ENCODE results near the gene HNRNPA0. TPM values are rescaled to one million over a fixed set of nuclear protein-coding genes. Genes with fewer than 3 reads are reported as not detected.
A peak's percentile ranks its signal among the peaks of the same experiment; 100 is the strongest.

Gene HNRNPA0
- total RNA-seq, 3 donors from 2014 or later (not counting 1 experiment from before 2014, with no cell fraction given) = 31.5 to 35.9 (median 33.5) TPM

GRCh38 chr5:137737349-137738131, 16.6 kb downstream of the HNRNPA0 start:
- peak in 1 of 2 donors; percentile 72 for DNase-seq
- Mint-ChIP-seq H3K36me3 (no peaks in the 10 kb centered on the region), H3K4me3 (peak overlapping the region; percentile 35), H3K4me1 (peaks cover 0 to 6% of the 10 kb centered on the region in 2 donors), H3K27me3 (ENCODE audit: low read depth in 2 of 2) (no peaks in the 10 kb centered on the region), H3K27ac (no peak overlapping the region), H3K9me3 (no peaks in the 10 kb centered on the region)
- Histone ChIP-seq H3K27me3 (ENCODE audit: control insufficient read depth, insufficient read depth, low read length) (no peaks in the 10 kb centered on the region), H3K4me1 (ENCODE audit: control insufficient read depth, insufficient read depth, low read length) (peaks cover 31% of the 10 kb centered on the region), H3K9me3 (ENCODE audit: control insufficient read depth, insufficient read depth, low read length) (no peaks in the 10 kb centered on the region), H3K27ac (ENCODE audit: low read length) (peak overlapping the region; percentile 21), H3K4me3 (ENCODE audit: low read length) (no peak overlapping the region), H3K36me3 (ENCODE audit: control insufficient read depth, insufficient read depth, low read length) (no peaks in the 10 kb centered on the region)
- no peak for TF ChIP-seq CTCF (IDR thresholded peaks at IDR 0.05)
- WGBS (ENCODE audit: insufficient coverage) = 47% methylated on average over 3 of the region's 5 CpGs
- intact Hi-C loops (cut with micrococcal nuclease) = no loop called here
- ATAC-seq = peak in 1 of 3 donors; percentile 34

- H3K9me3 ChIP-seq (ENCODE audit: control insufficient read depth, insufficient read depth, low read length) = no peaks in the 10 kb centered on the region
- intact Hi-C loops (cut with micrococcal nuclease) = no loop called here
- H3K4me3 Mint-ChIP-seq = no peak overlapping the region
- 100% methylated on average over 1 of the region's 1 CpG for WGBS (ENCODE audit: insufficient coverage)
- H3K36me3 Mint-ChIP-seq = no peaks in the 10 kb centered on the region
- H3K27me3 ChIP-seq (ENCODE audit: control insufficient read depth, insufficient read depth, low read length) = no peaks in the 10 kb centered on the region
- no peak overlapping the region for H3K27ac ChIP-seq (ENCODE audit: low read length)
- no peaks in the 10 kb centered on the region for H3K36me3 ChIP-seq (ENCODE audit: control insufficient read depth, insufficient read depth, low read length)
- H3K4me1 ChIP-seq (ENCODE audit: control insufficient read depth, insufficient read depth, low read length) = peaks cover 31% of the 10 kb centered on the region
- no peak for DNase-seq
- H3K27me3 Mint-ChIP-seq (ENCODE audit: low read depth in 2 of 2) = no peaks in the 10 kb centered on the region
- no peak overlapping the region for H3K4me3 ChIP-seq (ENCODE audit: low read length)
- H3K9me3 Mint-ChIP-seq = no peaks in the 10 kb centered on the region
- no peak for TF ChIP-seq CTCF (IDR thresholded peaks at IDR 0.05)
- ATAC-seq = no peak
- peaks cover 0 to 6% of the 10 kb centered on the region in 2 donors for H3K4me1 Mint-ChIP-seq
- no peak overlapping the region for H3K27ac Mint-ChIP-seq
Observed at GRCh38 chr5:137736496-137736895, 17.7 kb downstream of the HNRNPA0 start.

GRCh38 chr5:137735555-137736284, 18.4 kb downstream of the HNRNPA0 start, which contains the start of gene KLHL3:
TSS of gene KLHL3 (minus strand) at chr5:137736089. CDS start at chr5:137735646, 443 bp downstream.
- Mint-ChIP-seq H3K27ac (no peak within 1 kb of the TSS), H3K9me3 (no peaks in the 10 kb centered on the region), H3K4me1 (peaks cover 0 to 6% of the 10 kb centered on the region in 2 donors), H3K4me3 (no peak within 1 kb of the TSS), H3K36me3 (no peaks in the 10 kb centered on the region), H3K27me3 (ENCODE audit: low read depth in 2 of 2) (no peaks in the 10 kb centered on the region)
- WGBS (ENCODE audit: insufficient coverage) = 7% methylated on average over 12 of the region's 12 CpGs
- Histone ChIP-seq H3K4me3 (ENCODE audit: low read length) (peak within 1 kb of the TSS; percentile 43), H3K27ac (ENCODE audit: low read length) (peak within 1 kb of the TSS; percentile 37), H3K9me3 (ENCODE audit: control insufficient read depth, insufficient read depth, low read length) (no peaks in the 10 kb centered on the region), H3K36me3 (ENCODE audit: control insufficient read depth, insufficient read depth, low read length) (no peaks in the 10 kb centered on the region), H3K27me3 (ENCODE audit: control insufficient read depth, insufficient read depth, low read length) (no peaks in the 10 kb centered on the region), H3K4me1 (ENCODE audit: control insufficient read depth, insufficient read depth, low read length) (peaks cover 31% of the 10 kb centered on the region)
- intact Hi-C loops (cut with micrococcal nuclease) = no loop called here
- DNase-seq = peak; percentile 18 to 59
- TF ChIP-seq CTCF (IDR thresholded peaks at IDR 0.05) = no peak
- peak; percentile 59 to 63 (median 63) for ATAC-seq

All from natural killer cell (primary cell).